Activated CD8-positive, alpha-beta memory T cell treated with anti-CD3 and anti-CD28 coated beads for 48 hours (primary cell): ENCODE measurements around the gene LDB2.
"Not testable (repeated sequence)": the region's sequence is repeated elsewhere in the genome, so short reads cannot be mapped to it uniquely, and the experiment has no call there.

Experiments used
- DNase-seq, 3 experiments: peaks; one replicate each; pipeline ENCODE4 v3.0.0-alpha.2; 2020; ENCODE audit warnings: low read depth in 2 of 3, low spot score in 2 of 3

Gene LDB2

GRCh38 chr4:16659694-16660093, 238.8 kb downstream of the LDB2 start:
- no peak for DNase-seq

- no peak for DNase-seq
Observed at GRCh38 chr4:16659079-16659478, 239.4 kb downstream of the LDB2 start.

- DNase-seq, result no peak
Observed at GRCh38 chr4:16658183-16658582, 240.3 kb downstream of the LDB2 start.

GRCh38 chr4:16655111-16655510, 243.3 kb downstream of the LDB2 start:
- no peak for DNase-seq

- DNase-seq, result no peak
Observed at GRCh38 chr4:16652732-16653305, 245.6 kb downstream of the LDB2 start.

- no peak for DNase-seq
Observed at GRCh38 chr4:16646459-16646858, 252.0 kb downstream of the LDB2 start.

- DNase-seq, result no peak
Observed at GRCh38 chr4:16643893-16644292, 254.6 kb downstream of the LDB2 start.

GRCh38 chr4:16642897-16643296, 255.5 kb downstream of the LDB2 start:
- no peak for DNase-seq

- DNase-seq, result no peak
Observed at GRCh38 chr4:16641971-16642370, 256.5 kb downstream of the LDB2 start.

GRCh38 chr4:16636912-16637630, 261.4 kb downstream of the LDB2 start:
- DNase-seq, result no peak

GRCh38 chr4:16636304-16636703, 262.1 kb downstream of the LDB2 start:
- no peak for DNase-seq

GRCh38 chr4:16629274-16629673, 269.2 kb downstream of the LDB2 start:
- not testable (repeated sequence) for DNase-seq

- DNase-seq, result not testable (repeated sequence)
Observed at GRCh38 chr4:16628835-16629234, 269.6 kb downstream of the LDB2 start.

GRCh38 chr4:16627999-16628398, 270.4 kb downstream of the LDB2 start:
- DNase-seq, result no peak

GRCh38 chr4:16626945-16627344, 271.5 kb downstream of the LDB2 start:
- no peak for DNase-seq

- DNase-seq, result no peak
Observed at GRCh38 chr4:16622826-16623225, 275.6 kb downstream of the LDB2 start.

- DNase-seq, result no peak
Observed at GRCh38 chr4:16617435-16617834, 281.0 kb downstream of the LDB2 start.

- DNase-seq, result no peak
Observed at GRCh38 chr4:16617011-16617410, 281.4 kb downstream of the LDB2 start.

GRCh38 chr4:16609170-16609758, 289.2 kb downstream of the LDB2 start:
- no peak for DNase-seq

- DNase-seq, result no peak
Observed at GRCh38 chr4:16608611-16609125, 289.8 kb downstream of the LDB2 start.

GRCh38 chr4:16608123-16608522, 290.3 kb downstream of the LDB2 start:
- no peak for DNase-seq
